NAMALWA (cell line): ENCODE data around the gene TOLLIP.
"Not testable (repeated sequence)": the region's sequence is repeated elsewhere in the genome, so short reads cannot be mapped to it uniquely, and the experiment has no call there.

Source experiments
- DNase-seq: peaks from one replicate; pipeline ENCODE4 v3.0.0-alpha.2; 2015; ENCODE audit warnings: low spot score

The TOLLIP gene

DNA sequence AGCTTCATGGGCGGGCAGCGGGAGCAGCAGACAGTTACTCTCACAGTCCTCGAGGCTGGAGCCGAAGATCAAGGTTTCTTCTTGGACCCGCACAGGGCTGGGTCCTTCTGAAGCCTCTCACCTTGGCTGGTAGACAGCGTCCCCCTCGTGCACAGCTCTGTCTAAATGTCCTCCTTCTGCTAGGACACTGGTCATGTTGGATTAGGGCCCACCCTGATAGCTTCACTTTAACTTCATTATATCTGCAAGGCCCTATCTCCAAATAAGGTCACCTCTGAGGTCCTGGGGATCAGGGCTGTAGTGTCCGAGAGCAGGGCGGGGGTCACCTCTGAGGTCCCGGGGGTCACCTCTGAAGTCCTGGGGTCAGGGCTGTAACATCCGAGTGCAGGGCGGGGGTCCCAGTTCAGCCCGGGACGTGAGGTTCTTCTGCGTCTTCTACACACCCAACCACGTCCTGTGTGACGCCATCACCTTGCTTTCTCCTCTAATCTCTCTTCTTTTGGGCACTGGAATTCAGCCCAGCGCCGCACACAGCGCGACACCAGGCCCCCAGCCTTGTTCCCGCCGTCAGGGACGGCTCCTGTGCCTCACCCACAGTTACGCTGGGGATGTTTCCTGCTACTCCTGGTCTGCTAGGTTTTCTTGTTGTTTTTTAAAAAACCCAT, 34.1 kb upstream of the TOLLIP start:
- DNase-seq: no peak

DNA sequence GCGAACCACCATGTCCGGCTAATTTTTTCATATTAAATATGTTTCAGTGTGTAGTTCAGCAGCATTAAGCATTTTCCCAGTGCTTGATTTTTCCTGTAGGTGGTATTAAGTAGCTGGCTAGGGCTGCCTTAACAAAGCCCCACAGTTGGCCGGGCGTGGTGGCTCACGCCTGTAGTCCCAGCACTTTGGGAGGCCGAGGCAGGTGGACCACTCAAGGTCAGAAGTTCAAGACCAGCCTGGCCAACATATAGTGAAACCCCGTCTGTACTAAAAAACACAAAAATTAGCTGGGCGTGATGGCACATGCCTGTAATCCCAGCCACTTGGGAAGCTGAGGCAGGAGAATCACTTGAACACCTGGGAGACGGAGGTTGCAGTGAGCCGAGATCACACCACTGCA, 33.5 kb upstream of the TOLLIP start:
- DNase-seq: no peak

DNA sequence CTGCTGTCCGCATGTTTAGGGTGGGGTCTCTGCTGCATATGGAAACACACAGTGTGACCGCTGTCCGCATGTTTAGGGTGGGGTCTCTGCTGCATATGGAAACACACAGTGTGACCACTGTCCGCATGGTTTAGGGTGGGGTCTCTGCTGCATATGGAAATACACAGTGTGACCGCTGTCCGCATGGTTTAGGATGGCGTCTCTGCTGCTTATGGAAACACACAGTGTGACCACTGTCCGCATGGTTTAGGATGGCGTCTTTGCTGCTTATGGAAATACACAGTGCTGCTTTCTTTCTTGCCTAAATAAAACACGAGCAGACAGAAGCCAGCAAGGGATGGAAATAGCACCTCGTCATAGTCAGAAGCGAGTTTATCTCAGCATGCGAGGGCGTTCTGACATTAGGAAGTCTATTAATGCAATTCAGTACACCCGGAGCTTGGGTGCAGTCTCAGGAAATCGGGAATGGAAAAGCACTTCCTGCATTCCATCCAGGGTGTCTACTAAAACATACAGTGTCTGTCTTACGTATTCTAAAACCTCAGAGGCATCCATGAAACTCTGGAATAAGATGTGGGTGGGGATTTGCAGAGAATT, 32.6 kb upstream of the TOLLIP start:
- DNase-seq: no peak

DNA sequence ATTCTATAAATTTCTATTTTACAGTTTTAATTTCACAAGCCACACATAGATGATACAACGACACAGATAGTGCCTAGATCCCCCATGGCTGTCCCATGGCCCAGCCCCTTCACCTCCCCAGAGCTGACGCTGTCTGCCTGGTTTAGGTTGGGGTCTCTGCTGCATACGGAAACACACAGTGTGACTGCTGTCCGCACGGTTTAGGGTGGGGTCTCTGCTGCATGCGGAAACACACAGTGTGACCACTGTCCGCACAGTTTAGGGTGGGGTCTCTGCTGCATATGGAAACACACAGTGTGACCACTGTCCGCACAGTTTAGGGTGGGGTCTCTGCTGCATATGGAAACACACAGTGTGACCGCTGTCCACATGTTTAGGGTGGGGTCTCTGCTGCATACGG, 31.8 kb upstream of the TOLLIP start:
- not testable (repeated sequence) for DNase-seq

DNA sequence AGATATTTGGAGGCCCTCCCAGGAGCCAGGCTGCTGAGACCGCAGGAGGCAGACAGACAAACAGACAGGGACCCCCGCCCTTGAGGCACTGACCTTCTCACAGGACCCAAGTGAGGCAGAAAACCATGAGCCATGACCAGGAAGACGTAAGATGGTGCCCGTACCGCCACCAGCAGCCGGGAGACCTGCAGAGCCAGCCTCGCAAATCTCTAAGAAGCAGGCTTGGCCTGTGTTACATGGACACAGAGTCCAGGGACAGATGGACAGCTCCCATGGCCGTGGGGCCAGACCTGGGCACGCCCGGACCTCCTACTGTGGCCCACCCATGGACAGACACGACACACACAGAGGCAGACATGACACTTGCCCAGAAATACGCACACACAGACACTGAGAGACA, 30.7 kb upstream of the TOLLIP start:
- no peak for DNase-seq

DNA sequence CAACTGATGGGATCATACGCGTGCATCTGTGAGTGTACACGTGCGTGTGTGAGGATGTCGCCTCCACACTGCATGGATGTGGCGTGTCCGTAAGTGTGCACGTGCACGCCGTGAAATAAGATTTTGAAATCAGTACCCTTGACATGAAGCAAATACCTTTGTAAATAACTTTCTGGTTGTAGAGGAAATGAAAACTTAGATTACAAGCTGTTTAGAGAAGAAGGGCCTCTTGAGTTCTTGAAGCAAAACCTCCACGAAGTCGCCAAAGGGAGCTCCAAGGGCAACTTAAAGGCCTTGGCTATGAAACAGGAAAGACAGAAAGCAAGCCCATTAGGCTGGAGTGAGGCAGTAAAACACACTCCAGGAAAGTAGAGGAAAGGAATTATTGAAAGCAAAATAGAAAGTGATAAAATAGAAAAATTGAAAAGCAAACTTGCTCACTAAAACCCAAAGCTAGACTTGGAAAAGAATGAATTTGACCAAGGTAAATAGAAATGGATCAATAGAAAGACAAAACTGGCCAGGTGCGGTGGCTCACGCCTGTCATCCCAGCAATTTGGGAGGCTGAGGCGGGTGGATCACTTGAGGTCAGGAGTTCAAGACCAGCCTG, 29.7 kb upstream of the TOLLIP start:
- DNase-seq: no peak

DNA sequence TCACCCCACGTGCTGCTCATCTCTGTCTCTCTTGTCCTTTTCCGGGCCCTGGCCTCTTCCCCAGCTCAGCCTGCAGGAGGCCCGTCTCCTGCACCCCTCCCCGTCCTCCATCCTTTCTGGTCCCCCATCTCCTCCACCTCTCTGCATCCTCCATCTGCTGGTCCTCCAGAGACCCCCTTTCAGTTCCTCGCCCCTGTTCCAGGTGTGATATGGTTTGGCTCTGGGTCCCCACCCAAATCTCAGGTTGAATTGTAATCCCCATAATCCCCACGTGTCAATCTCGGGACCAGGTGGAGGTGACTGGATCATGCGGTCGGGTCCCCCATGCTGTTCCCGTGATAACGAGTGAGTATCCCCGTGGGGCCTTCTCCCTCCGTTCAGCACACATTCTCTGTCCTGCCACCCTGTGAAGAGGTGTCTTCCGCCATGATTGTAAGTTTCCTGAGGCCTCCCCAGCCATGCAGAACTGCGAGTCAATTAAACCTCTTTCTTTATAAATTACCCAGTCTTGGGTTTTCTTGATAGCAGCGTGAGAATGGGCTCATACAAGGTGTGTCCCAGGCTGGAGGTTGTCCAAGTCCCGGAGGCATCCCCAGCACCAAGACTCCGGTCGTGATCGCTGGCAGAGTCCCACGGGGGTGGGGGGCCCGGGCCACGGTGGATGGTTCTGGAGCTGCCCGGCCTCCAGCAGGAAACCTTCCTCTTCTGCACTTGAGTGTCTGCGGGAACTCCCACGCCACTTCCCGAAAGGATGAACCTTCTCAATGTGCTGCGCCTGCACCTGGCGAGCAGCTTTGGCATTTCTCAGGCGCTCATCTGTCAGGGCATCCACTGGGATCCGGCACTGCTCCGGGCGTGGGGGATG, 29.0 kb upstream of the TOLLIP start:
- DNase-seq: no peak

DNA sequence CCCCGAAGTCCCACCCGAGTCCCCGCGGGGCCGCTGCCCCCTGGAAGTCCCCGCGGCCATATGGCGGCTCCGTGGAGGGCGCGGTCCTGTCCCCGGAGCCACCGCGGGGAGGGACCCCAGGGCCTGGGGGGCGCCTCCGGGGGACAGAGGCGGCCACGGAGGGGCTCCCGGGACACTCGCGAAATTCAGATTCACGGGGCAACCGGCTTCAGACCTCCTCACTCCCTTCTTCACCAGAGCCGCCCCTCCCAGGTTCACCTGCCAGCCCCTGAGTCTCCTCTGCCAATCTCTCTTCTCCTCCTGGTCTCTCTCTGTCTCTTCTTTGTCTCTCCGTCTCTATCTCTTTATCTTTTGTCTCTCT, 28.2 kb upstream of the TOLLIP start:
- DNase-seq: no peak

DNA sequence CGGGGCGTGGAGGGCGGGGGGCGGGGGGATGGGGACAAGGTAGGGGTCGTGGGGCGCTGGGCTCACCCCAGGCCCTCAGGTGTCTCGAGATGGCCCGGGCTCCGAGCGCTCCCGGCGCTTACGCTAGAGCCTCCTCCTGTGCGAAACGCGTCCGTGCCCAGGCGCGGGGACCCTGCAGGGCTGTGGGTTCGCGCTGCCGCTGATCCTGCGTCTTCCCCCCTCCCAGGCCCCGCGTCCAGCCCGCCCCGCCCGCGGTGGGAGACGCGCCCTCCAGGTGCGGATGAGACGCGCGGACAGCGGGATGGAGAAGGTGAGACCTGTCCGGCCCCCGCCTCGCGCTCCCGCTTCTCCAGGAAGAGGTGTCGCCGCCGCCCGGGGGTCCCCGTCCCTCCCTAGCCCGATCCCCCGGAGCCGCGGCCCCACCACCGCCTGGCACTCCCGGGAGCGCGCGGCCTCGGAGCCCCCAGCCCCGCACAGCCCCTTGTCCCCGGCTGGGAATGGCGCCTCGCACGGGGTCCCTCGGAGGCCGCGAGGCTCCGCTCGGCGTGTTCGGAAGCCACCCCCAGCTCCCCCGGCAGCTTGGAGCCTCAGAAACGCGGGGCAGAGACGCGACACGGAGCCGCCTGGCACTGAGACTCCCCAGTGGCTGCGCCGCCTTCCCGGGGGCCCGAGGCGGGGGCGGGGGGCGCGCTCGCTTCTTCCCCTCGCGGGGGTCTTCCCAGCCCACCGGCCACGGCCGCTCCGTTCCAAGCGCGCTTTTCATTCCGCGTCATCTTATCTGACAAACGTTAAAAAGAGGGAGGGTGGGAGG, 27.6 kb upstream of the TOLLIP start:
- DNase-seq: no peak

DNA sequence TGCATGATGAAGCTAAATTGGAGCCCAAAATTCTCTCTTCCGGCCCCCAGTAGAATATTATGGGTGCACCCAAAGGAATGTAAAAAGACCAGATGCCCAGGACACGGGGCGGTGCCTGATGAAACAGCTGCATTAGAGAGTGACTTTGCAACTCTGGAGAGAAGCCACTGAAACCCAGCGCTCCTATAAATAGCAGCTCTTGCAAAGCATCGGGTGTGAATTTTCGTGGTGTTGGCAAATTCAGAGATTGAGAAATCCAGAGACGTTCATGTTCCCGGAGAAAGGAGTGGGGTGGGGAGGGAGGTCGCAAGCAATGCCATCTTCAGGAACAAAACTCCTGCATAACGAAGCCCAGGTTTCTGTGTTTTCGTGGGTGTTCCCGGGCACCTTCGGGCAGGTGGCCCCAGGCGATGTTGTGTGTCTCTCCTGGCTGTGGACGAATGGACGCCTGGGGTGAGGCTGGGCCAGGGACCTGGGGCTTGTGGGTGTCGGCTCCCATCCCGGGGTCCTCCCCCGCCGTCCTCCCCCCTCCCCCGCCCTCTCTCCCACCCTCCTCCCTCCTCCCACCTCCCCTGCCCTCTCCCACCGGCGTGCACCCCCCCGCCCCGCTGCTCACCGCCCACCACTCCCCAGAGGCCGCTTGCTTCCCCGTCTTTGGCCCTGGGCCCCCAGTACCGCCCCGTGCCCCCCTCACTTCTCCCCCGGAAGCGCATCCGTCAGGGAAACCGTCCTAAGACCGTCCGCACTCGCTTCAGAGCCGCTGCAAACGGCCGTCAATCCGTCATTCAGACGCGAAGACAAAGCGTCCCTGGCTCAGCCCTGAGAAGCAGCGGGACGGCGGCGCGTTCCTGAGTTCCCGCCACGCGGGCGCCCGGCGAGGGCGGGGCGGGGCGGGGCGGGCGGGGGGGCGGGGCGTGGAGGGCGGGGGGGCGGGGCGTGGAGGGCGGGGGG, 26.7 kb upstream of the TOLLIP start:
- peak; percentile 30 for DNase-seq

DNA sequence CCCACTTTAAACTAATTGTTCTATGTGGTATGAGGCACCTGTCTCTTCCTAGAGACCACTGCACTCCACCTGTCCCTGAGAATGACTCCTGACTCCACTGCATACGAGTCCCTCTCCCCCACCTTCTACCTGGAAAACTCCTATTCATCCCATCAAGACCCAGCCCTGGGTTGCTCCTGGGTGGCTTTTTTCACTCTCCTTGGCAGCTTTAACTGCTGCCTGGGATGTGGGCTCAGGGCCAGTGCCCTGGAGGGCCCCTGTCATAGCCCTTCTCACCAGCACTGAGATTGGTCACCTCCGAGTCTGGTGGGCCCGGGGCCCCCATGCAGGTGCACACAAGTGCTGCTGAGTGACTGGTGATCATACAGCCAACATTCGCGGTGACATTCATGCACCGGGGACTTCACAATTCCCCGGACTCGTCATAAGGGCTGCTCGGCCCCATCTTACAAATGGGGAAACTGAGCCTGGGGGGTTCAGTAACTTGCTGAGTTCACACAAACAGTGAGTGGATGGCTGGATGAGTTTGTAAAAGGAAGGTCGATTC, 25.9 kb upstream of the TOLLIP start:
- no peak for DNase-seq

DNA sequence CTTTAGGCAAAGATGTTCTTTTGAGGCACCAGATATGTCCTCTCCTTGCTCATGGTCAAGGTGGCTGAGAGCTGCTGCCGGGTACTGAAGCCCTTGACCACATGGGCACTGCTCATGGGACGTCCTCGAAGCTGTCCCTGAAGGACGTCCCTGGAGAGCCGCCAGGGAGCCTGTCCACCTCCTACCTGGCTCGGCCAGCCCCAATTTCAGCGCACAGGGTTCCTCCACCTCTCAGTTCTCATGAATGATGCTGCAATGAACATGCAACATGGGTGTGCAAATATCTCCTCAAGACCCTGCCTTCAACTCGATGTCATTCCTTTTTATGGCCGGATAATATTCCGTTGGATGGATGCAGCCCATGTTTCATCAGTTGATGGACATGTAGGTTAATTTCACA, 24.4 kb upstream of the TOLLIP start:
- DNase-seq: no peak

DNA sequence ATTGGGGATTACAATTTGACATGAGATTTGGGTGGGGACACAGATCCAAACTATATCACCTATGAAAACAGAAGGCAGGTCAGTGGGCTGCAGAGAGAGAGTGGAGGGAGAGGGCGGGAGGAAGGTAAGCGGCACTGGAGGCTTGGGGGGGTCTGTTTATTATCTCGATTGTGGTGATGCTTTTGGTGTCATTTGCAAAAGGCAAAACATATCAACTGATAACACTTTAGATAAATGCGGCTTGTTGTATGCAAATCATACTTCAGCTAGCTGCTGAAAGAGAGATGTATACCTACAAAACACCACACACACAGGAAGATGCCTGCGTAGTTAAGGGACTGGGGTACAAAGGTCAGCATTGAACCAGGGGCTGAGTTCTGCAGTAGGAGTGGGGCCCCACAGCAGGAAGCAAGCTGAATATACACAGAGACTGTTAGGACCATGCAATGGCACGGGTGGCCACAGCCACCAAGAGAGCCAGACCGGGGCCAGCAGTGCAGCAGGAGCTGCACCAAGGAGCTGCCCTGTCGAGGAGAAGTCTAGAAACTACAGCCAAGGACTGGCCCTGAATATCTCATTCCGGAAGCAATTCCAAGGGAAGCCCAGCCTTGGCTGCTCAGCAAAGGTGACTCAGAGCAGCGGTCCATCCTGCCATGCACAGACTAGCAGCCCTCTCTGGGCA, 23.8 kb upstream of the TOLLIP start:
- DNase-seq: no peak

DNA sequence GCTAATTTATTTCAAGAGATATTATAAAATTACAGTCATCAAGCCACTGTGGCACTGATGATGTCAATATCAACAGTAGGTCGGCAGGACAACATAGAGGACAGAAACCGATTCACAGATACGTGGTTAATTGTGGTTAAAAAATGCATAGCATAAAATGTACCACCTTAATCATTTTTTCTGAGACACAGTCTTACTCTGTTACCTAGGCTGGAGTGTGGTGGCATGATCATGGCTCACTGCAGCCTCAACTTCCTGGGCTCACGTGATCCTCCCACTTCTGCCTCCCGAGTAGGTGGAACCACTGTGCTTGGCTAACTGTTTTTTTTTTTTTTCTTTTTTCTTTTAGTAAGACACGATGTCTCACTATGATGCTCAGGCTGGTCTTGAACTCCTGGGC, 21.0 kb upstream of the TOLLIP start:
- DNase-seq: no peak

DNA sequence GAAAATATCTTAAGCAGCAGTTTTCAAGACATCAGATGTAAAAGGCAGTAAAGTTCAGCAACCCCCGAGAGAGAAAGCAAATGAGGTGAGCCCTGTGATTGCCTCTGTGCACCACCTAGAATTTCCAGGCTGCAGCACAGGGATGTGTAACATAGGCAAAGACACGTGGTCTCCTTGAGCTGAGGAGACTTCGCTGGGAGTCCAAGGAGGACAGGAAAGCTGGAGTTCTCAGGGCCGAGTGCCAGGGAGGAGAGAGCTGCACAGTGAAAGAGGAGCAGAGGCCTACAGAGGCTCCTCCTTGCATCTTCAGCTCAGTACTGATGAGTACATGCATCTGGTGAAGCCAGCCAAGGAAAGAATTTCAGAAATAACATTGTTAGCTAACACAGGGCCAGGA, 17.6 kb upstream of the TOLLIP start:
- DNase-seq: no peak

DNA sequence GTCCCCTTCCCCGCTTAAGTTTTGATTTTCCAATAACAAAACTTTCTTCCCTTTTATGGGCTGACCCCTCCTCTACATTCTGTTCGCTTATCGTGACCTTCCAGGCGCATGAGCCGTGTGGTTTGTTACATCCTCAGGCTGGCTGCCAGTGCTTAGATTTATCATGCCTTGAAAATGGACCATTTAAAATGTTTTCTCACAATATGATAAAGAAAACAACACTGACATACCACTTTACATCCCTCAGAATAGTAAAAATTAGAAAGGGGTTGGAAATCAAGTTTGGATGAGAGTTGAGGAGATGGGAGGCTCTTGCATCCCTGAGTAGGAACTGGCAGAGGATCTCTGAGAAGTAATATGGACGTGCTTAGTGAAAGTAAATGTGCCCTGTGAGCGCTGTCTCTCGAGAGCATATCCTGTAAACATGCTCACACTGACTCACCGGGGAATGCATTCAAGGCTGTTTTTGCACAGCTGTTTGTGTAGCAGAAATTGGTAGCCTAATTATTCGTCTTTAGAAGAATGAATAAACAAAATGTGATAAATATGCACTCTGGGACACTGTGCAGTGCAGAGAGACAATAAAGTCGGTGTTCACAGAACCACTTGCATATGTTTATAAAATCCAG, 17.1 kb upstream of the TOLLIP start:
- DNase-seq: no peak

DNA sequence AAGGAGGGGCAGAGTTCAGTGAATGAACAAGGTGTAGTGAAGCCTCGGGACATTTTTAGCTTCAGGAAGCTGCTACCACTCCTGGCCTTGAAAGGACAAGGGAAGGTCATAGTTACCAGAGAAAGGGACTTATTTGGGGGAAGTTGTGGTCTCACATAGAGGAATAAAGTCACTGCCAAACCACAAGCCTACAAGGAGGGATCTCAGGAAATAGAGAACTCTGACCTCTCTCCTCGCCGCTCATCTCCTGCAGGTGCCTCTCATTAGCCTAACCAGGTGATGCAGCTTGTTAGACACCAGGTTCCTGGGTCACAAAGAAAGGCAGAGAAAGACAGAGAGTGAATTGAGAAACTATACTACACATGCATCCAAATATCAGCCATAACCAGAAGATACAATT, 14.3 kb upstream of the TOLLIP start:
- DNase-seq: no peak

DNA sequence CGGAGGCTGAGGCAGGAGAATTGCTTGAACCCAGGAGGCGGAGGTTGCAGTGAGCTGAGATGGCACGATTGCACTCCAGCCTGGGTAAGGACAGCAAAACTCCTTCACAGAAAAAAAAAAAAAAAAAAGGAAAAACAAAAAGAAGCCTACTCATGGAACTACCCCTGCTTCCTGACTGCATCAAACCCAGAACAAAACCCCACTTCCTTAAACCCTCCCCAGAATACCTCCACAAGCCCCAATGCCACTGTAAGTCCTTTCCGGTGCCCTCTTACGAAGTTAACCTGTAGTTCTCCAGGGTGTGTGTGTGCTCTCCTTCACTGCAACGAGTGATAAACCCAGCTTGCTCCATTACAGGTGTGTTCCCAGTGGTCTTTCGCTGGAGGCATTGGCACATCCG, 8.6 kb upstream of the TOLLIP start:
- DNase-seq: no peak

DNA sequence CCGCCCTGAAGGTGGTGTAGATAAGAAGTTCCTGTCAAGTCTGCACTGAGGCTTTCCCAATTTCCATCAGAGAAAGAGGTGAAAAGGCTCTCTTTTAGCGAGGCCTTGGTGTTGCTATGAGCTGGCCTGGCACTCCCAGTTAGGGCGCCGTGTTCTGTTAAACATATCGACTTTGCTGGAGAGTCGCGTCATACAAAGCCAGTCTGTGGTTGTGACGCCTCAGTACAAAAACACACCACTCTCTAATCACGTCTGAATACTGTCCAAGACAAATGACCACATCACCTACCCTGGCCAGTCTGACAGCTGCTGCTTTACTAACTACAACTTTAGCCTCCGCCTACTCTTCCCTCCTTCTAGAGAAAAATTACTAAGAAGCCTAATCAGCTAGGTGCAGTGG, 8.0 kb upstream of the TOLLIP start:
- no peak for DNase-seq
